Measurements from ENCODE around the gene DPY19L1. TPM values are rescaled to one million over a fixed set of nuclear protein-coding genes. Genes with fewer than 3 reads are reported as not detected.
"Not testable (repeated sequence)": the region's sequence is repeated elsewhere in the genome, so short reads cannot be mapped to it uniquely, and the experiment has no call there.

DPY19L1 gene
- polyA plus RNA-seq, 3 donors = 30.7 to 33.8 (median 31.6) TPM

DNA sequence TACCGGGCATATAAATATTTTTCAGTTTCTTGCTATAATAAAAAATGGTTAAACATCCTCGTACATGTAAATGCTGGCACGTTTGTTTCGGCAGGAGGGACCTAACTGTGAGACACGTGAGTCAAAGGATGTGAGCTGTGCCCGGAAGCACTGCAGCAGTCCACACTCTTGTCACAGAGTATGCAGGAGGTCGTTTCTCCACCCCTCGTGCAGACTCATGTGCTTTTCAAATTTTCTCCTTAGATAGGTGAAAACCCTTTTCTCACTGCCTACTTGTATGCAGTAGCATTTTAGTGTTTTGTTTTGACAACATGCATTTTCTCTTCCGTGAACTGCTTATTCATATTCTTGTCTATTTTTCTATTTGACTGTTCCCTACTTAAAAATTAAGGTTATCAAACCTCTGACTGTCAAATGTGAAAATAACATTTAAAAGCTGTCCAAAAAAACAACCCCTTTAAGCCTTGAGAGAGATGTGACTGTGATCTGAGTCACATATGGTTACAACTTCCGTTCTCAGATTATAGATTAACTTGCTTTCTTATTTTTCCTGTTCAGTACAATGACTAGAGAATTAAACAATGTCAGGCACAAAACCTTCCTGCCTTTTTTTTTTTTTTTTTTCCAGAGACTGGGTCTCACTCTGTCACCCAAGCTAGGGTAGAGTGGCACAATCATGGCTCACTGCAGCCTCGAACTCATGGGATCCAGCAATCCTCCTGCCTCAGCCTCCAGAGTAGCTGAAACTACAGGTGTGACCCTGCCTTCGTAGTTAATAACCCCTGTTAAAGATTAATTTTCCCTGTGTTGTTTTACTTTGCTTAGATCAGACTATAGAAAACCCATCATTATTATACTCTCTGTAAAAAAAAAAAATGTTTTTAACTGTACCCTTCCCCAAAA lies 45.1 kb downstream of the DPY19L1 start:
- no peak for DNase-seq (ENCODE audit: low read depth in 3 of 3, low spot score in 2 of 3)

DNA sequence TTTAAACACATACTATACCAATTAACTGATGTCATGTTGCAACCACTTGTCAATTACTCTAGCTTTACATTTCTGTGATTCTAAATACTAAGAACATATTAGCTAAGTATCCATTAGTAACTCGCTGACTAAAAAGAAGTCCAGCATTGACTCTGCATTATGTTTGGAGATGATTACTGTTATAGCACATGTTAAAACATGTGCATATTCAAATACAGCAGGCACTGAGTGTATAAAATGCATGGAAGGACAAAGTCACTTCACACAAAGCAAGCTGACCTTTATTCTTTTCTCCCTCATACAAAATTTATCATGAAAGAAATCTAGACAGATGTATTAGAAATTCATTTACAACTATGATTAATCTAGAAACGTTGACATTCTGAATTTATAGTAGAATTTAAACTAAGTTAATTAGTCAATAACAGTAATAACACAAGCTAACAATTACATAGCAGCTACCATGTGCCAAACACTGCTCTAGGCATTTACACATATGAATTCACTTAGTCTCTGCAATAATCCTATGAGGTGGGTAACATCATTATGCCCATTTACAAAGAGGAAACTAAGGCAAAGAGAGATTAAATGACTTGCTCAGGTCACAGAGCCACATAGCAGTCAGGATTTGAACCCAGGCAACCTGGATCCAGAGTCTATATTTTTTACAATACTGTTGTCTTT lies 48.7 kb downstream of the DPY19L1 start:
- DNase-seq (ENCODE audit: low read depth in 3 of 3, low spot score in 2 of 3) = not testable (repeated sequence)

- DNase-seq (ENCODE audit: low read depth in 3 of 3, low spot score in 2 of 3) = not testable (repeated sequence)
These were observed 52.1 kb downstream of the DPY19L1 start for GRCh38 chr7:34985155-34985554.

- DNase-seq (ENCODE audit: low read depth in 3 of 3, low spot score in 2 of 3) = not testable (repeated sequence)
These were observed 53.1 kb downstream of the DPY19L1 start for GRCh38 chr7:34984140-34984539.

GRCh38 chr7:34982371-34983019 lies 54.8 kb downstream of the DPY19L1 start:
- peak in 1 of 3 donors; percentile 10 for DNase-seq (ENCODE audit: low read depth in 3 of 3, low spot score in 2 of 3)

GRCh38 chr7:34979124-34979523 lies 58.2 kb downstream of the DPY19L1 start:
- not testable (repeated sequence) for DNase-seq (ENCODE audit: low read depth in 3 of 3, low spot score in 2 of 3)

GRCh38 chr7:34973400-34973760 lies 63.9 kb downstream of the DPY19L1 start:
- DNase-seq (ENCODE audit: low read depth in 3 of 3, low spot score in 2 of 3) = no peak

DNA sequence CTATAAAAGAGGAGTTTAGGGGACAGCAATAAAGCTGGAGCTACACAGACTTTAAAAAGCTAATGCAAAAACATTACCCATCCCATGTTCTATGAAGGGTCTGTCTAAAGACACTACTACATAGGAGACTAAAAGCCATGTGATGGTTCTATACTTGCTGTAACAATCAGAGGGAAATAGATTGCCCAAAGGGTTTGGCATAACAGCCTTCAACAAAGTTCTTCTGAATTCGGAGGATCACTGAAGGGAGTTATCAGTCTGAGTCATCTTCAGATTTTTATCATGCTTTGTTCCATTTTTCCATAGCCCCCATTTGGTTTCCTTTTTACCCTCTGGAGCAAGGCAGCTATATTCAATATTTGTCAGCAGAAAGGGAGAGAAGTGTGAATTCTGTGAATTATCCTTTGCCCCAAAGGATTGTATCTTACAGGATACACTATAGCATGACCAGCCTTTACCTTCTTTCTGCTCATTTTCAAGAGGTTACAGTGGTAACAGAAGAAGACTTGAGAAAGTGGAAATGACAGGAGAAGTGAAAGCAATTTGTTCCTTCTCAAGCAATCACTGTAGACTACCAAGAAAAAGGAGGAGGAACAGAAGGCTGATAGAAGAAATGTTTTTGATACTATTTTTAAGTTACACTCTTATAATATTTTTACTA lies 64.4 kb downstream of the DPY19L1 start:
- DNase-seq (ENCODE audit: low read depth in 3 of 3, low spot score in 2 of 3) = not testable (repeated sequence)

- not testable (repeated sequence) for DNase-seq (ENCODE audit: low read depth in 3 of 3, low spot score in 2 of 3)
These were observed 69.5 kb downstream of the DPY19L1 start for GRCh38 chr7:34967818-34968217.

DNA sequence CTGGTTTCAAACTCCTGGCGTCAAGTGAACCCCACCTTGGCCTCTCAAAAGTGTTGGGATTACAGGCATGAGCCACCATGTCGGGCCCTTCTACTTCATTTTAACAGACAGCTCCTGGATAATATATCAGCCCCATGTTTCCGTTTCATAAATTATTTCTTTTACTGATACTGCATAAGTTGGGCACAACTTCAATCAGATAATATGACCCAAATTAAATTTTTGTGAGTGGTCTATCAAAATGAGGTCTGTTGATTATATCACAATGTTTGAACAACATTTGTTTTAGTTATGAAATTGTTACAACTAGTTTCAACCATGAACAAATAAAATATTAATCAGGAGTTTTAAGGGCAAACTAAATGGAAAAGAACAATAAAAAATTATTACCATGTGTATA lies 70.8 kb downstream of the DPY19L1 start:
- DNase-seq (ENCODE audit: low read depth in 3 of 3, low spot score in 2 of 3) = not testable (repeated sequence)

- DNase-seq (ENCODE audit: low read depth in 3 of 3, low spot score in 2 of 3) = no peak
These were observed 79.3 kb downstream of the DPY19L1 start for GRCh38 chr7:34958021-34958420.

GRCh38 chr7:34952822-34953221 lies 84.5 kb downstream of the DPY19L1 start:
- DNase-seq (ENCODE audit: low read depth in 3 of 3, low spot score in 2 of 3) = no peak

- DNase-seq (ENCODE audit: low read depth in 3 of 3, low spot score in 2 of 3) = no peak
These were observed 87.9 kb downstream of the DPY19L1 start for GRCh38 chr7:34949361-34949760.

DNA sequence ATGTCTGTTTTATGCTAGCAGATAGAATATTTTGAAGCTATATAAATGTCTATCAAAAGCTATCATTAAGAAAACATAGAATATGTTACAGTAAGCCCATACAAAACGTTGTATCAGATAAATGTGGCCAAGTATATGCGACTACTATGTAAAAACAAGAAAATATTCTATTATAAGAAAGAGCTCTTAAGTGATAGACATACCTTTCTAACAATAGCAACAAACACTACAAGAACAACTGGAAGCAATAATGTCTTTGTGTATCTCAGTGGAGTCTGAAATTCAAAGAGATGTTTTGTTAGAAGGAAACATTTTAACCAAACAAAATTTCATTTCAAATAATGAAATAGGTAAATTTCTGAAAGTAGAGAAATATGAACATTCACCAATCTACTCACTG lies 89.9 kb downstream of the DPY19L1 start:
- DNase-seq (ENCODE audit: low read depth in 3 of 3, low spot score in 2 of 3) = not testable (repeated sequence)

DNA sequence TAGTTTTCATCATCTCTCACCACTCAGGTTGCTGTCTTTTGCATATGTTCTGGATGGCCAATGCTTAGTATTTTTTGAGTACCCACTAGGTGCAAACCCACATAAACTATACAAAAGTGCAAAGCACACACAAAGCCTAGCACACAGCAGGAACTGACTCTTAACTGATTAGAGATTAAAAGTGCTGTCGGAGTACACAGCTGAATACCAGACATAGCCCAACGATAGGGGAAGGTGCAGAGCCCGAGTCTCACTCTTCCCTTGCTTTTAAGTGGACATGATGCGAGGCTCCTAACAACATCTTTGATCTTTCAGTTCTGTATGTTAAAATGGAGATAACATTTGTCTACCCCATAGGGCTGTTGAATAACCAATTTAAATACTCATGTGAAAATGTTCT lies 90.8 kb downstream of the DPY19L1 start:
- no peak for DNase-seq (ENCODE audit: low read depth in 3 of 3, low spot score in 2 of 3)

DNA sequence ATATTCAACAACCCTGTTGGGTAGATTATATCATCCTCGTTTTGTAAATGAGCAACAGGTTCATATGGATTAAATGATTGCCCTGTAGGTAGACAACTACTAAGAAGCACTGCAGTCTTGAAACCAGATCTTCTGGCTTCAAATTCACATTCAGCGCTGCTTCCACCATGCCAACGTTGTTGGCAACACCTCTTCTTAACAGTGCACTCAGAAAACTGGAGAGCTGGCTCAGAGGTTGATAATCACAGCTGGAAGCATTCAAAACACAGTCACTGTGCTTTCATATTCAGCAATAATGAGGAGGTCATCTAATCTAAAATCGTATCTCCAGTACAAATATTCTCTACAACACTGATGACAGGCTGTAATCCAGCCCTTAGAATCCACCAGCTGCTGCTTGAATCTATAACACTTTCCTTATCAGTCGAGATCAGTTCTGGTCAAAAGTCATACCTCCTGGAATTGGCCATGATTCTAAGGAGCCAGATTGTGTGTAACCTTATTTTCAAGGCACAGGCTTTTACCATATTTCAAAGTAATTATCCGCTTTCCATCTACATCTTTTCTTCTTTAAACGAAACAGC lies 91.3 kb downstream of the DPY19L1 start:
- DNase-seq (ENCODE audit: low read depth in 3 of 3, low spot score in 2 of 3) = not testable (repeated sequence)

GRCh38 chr7:34939175-34939574 lies 98.1 kb downstream of the DPY19L1 start:
- DNase-seq (ENCODE audit: low read depth in 3 of 3, low spot score in 2 of 3) = no peak

GRCh38 chr7:34935735-34936165 lies 101.5 kb downstream of the DPY19L1 start:
- DNase-seq (ENCODE audit: low read depth in 3 of 3, low spot score in 2 of 3) = not testable (repeated sequence)

GRCh38 chr7:34931739-34932138 lies 105.5 kb downstream of the DPY19L1 start:
- DNase-seq (ENCODE audit: low read depth in 3 of 3, low spot score in 2 of 3) = no peak

- not testable (repeated sequence) for DNase-seq (ENCODE audit: low read depth in 3 of 3, low spot score in 2 of 3)
These were observed 107.5 kb downstream of the DPY19L1 start for GRCh38 chr7:34929783-34930182.

Data from right renal cortex interstitium (tissue), 3 donors.